ENCODE measurements around the gene WBP2NL.

The WBP2NL gene

GRCh38 chr22:42061041-42061440 lies 62.5 kb downstream of the WBP2NL start:
- Histone ChIP-seq H3K4me1 (ENCODE audit: control insufficient read depth in 2 of 2, insufficient read depth in 2 of 2, low read length in 2 of 2) (no peaks in the 10 kb centered on the region), H3K27ac (ENCODE audit: low read depth in 2 of 2, low read length in 2 of 2) (no peak overlapping the region), H3K36me3 (ENCODE audit: control insufficient read depth in 2 of 2, insufficient read depth in 2 of 2, low read length in 2 of 2) (peaks cover 31 to 52% of the 10 kb centered on the region in 2 donors), H3K9me3 (ENCODE audit: control insufficient read depth in 2 of 2, low read length in 2 of 2) (no peaks in the 10 kb centered on the region), H3K4me3 (ENCODE audit: low read length in 2 of 2) (no peak overlapping the region), H3K27me3 (ENCODE audit: control insufficient read depth in 2 of 2, insufficient read depth in 2 of 2, low read length in 2 of 2) (no peaks in the 10 kb centered on the region), H3K9ac (ENCODE audit: low read depth in 1 of 2, low read length in 2 of 2) (no peak overlapping the region)

DNA sequence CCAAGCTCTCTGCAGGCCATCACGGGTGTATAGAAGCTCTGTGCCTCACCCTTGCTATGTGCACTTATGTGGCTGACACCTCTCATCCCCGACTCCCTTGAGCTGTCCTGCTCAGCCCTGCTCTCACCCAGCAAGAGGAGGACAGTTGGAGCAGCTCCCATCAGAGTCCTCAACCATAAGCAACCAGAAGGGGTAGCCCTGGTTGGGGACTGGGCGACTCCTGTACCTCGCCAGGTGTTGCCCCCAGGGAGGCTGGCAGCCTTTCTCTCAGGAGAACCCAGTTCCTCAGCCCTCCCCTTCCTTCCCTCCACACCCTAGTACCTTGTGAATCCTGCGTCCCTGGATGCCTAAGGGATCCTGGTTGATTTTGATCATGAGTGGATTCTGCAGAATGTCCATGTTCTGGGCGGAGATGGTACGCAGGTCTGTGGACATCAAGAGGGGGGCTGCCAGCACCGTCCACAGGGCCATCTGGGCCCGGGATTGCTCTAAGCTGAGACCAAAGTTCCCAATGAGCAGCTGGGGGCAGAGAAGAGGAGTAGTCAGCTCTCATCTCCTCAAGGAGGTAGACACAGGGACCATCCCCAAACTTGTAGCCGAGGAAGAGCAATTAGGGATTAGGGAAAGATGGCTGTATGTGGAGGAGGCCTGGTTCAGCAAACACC lies 64.0 kb downstream of the WBP2NL start:
- no peak overlapping the region for H3K9ac ChIP-seq (ENCODE audit: low read depth in 1 of 2, low read length in 2 of 2)
- H3K9me3 ChIP-seq (ENCODE audit: control insufficient read depth in 2 of 2, low read length in 2 of 2), result no peaks in the 10 kb centered on the region
- H3K27ac ChIP-seq (ENCODE audit: low read depth in 2 of 2, low read length in 2 of 2), result no peak overlapping the region
- peaks cover 44 to 66% of the 10 kb centered on the region in 2 donors for H3K36me3 ChIP-seq (ENCODE audit: control insufficient read depth in 2 of 2, insufficient read depth in 2 of 2, low read length in 2 of 2)
- H3K4me3 ChIP-seq (ENCODE audit: low read length in 2 of 2), result no peak overlapping the region
- no peaks in the 10 kb centered on the region for H3K4me1 ChIP-seq (ENCODE audit: control insufficient read depth in 2 of 2, insufficient read depth in 2 of 2, low read length in 2 of 2)
- no peaks in the 10 kb centered on the region for H3K27me3 ChIP-seq (ENCODE audit: control insufficient read depth in 2 of 2, insufficient read depth in 2 of 2, low read length in 2 of 2)

DNA sequence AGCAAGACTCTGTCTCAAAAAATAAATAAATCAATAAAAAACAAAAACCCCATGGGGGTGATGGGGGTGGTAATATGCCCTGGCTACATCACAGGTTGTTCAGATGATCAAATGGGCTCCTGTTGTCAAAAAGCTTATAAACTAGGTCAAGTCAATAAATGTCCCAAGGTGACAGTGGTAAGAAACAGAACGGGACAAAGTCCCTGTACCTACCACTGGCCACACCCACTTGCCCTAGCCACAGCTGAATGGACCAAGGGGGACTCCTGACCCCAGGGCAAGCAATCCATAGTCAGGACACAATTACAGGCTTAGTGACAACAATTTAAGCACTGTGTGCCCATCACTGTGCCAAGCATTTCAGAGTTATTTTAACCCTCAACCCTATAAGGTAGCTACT lies 66.0 kb downstream of the WBP2NL start:
- H3K9ac ChIP-seq (ENCODE audit: low read depth in 1 of 2, low read length in 2 of 2), result no peak overlapping the region
- H3K4me3 ChIP-seq (ENCODE audit: low read length in 2 of 2), result no peak overlapping the region
- H3K9me3 ChIP-seq (ENCODE audit: control insufficient read depth in 2 of 2, low read length in 2 of 2), result no peaks in the 10 kb centered on the region
- no peaks in the 10 kb centered on the region for H3K27me3 ChIP-seq (ENCODE audit: control insufficient read depth in 2 of 2, insufficient read depth in 2 of 2, low read length in 2 of 2)
- peaks cover 43 to 55% of the 10 kb centered on the region in 2 donors for H3K36me3 ChIP-seq (ENCODE audit: control insufficient read depth in 2 of 2, insufficient read depth in 2 of 2, low read length in 2 of 2)
- peaks cover 1 to 2% of the 10 kb centered on the region in 2 donors for H3K4me1 ChIP-seq (ENCODE audit: control insufficient read depth in 2 of 2, insufficient read depth in 2 of 2, low read length in 2 of 2)
- H3K27ac ChIP-seq (ENCODE audit: low read depth in 2 of 2, low read length in 2 of 2), result peak overlapping the region in 1 of 2 donors; percentile 7

DNA sequence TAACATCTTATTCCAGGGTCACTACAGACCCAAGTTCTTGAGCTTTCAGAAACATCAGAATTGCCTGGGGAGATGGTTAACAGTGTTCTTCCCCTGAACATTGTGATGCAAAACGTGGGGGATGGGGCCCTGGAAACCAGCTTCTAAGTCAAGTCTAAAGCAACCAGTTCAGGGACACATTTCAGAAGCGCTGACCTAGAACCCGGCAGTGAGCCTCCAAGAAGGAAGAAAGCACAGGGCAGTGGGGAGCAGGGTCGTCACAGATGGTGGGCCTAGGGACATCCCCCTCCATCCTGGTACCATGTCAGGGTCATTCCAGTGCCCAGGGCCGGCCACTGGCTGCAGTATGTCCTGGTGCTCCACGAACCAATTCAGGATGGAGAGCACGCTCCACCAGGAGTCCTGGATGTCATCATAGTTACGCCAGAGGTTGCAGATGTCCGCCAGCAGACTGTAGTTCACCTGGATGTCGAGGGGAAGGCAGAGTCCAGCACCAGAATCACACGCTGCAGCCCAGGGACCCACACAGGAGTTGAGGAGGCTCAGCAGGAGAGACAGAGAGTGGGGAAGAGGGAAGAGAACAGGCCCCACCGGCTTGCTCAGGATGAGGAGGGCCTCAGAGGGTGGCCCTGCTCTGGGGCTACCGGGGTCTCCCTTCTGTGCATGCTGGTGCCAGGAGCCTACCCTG lies 67.0 kb downstream of the WBP2NL start:
- peaks cover 8 to 9% of the 10 kb centered on the region in 2 donors for H3K4me1 ChIP-seq (ENCODE audit: control insufficient read depth in 2 of 2, insufficient read depth in 2 of 2, low read length in 2 of 2)
- no peak overlapping the region for H3K9ac ChIP-seq (ENCODE audit: low read depth in 1 of 2, low read length in 2 of 2)
- no peak overlapping the region for H3K27ac ChIP-seq (ENCODE audit: low read depth in 2 of 2, low read length in 2 of 2)
- no peak overlapping the region for H3K4me3 ChIP-seq (ENCODE audit: low read length in 2 of 2)
- H3K36me3 ChIP-seq (ENCODE audit: control insufficient read depth in 2 of 2, insufficient read depth in 2 of 2, low read length in 2 of 2), result peaks cover 34 to 45% of the 10 kb centered on the region in 2 donors
- H3K27me3 ChIP-seq (ENCODE audit: control insufficient read depth in 2 of 2, insufficient read depth in 2 of 2, low read length in 2 of 2), result no peaks in the 10 kb centered on the region
- H3K9me3 ChIP-seq (ENCODE audit: control insufficient read depth in 2 of 2, low read length in 2 of 2), result no peaks in the 10 kb centered on the region

DNA sequence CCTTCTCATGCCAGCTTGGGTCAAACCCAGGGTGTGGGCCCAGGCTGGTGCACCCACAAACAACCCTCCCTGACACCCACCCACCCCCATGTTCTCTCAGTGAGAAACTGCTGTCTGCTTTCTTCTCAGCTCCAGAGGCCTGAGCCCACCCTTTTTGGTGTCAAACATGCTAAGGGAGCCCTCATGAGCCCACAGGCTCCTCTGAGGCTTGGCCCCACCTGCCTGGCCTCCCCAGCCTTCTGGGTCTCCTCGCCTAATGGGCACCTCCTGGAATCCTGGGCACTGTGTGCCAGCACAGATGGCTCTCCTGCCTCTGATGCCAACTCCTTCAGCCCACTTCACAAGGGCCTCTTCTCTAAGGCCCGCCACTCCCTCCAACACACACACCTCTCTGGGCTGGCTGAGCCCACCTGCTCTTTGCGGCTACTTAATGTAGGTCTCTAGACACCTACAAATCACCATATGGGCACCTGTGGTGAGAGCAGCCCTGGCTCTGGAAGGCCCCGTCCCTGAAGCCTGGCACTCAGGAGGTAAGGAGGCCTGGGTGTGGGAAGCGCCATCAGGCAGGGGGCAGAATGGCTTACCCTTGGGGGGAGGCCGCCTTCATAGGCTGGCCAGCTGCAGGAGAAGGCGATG lies 67.7 kb downstream of the WBP2NL start:
- Histone ChIP-seq H3K4me1 (ENCODE audit: control insufficient read depth in 2 of 2, insufficient read depth in 2 of 2, low read length in 2 of 2) (peaks cover 12 to 14% of the 10 kb centered on the region in 2 donors), H3K4me3 (ENCODE audit: low read length in 2 of 2) (no peak overlapping the region), H3K9ac (ENCODE audit: low read depth in 1 of 2, low read length in 2 of 2) (no peak overlapping the region), H3K27ac (ENCODE audit: low read depth in 2 of 2, low read length in 2 of 2) (no peak overlapping the region), H3K27me3 (ENCODE audit: control insufficient read depth in 2 of 2, insufficient read depth in 2 of 2, low read length in 2 of 2) (no peaks in the 10 kb centered on the region), H3K36me3 (ENCODE audit: control insufficient read depth in 2 of 2, insufficient read depth in 2 of 2, low read length in 2 of 2) (peaks cover 28 to 39% of the 10 kb centered on the region in 2 donors), H3K9me3 (ENCODE audit: control insufficient read depth in 2 of 2, low read length in 2 of 2) (no peaks in the 10 kb centered on the region)

GRCh38 chr22:42066937-42067336 lies 68.3 kb downstream of the WBP2NL start:
- Histone ChIP-seq H3K4me3 (ENCODE audit: low read length in 2 of 2) (no peak overlapping the region), H3K27ac (ENCODE audit: low read depth in 2 of 2, low read length in 2 of 2) (no peak overlapping the region), H3K36me3 (ENCODE audit: control insufficient read depth in 2 of 2, insufficient read depth in 2 of 2, low read length in 2 of 2) (peaks cover 27 to 35% of the 10 kb centered on the region in 2 donors), H3K4me1 (ENCODE audit: control insufficient read depth in 2 of 2, insufficient read depth in 2 of 2, low read length in 2 of 2) (peaks cover 14 to 16% of the 10 kb centered on the region in 2 donors), H3K9me3 (ENCODE audit: control insufficient read depth in 2 of 2, low read length in 2 of 2) (no peaks in the 10 kb centered on the region), H3K9ac (ENCODE audit: low read depth in 1 of 2, low read length in 2 of 2) (no peak overlapping the region), H3K27me3 (ENCODE audit: control insufficient read depth in 2 of 2, insufficient read depth in 2 of 2, low read length in 2 of 2) (no peaks in the 10 kb centered on the region)

DNA sequence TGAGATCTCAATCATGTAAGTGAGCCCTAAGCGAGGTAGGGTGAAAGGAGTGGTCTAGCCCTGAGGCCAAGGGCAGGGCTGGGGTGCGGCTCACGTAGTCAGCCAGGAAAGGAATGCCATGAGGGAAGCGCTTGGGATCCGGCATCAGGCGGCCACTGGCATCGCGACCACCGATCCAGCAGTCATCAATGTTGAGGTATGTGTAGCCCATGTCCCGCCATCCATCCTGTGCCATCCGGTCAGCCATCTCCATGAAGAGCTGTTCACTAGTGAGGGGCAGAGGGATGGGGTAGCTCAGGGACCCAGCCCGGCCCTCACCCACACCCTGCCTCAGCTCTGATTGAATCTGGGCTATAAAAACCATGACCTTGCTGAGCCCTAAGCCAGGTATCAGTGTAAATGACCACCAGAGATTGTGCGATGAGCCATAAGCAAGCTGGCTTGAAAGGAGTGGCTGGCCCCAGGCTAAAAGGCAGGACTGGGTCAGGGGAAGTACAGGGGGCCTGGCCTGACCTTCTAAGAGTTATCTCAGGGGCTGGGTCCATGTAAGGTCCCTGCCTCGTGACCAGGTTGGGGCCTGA lies 69.2 kb downstream of the WBP2NL start:
- peaks cover 22 to 28% of the 10 kb centered on the region in 2 donors for H3K36me3 ChIP-seq (ENCODE audit: control insufficient read depth in 2 of 2, insufficient read depth in 2 of 2, low read length in 2 of 2)
- no peaks in the 10 kb centered on the region for H3K9me3 ChIP-seq (ENCODE audit: control insufficient read depth in 2 of 2, low read length in 2 of 2)
- no peaks in the 10 kb centered on the region for H3K27me3 ChIP-seq (ENCODE audit: control insufficient read depth in 2 of 2, insufficient read depth in 2 of 2, low read length in 2 of 2)
- H3K4me3 ChIP-seq (ENCODE audit: low read length in 2 of 2), result no peak overlapping the region
- H3K9ac ChIP-seq (ENCODE audit: low read depth in 1 of 2, low read length in 2 of 2), result no peak overlapping the region
- no peak overlapping the region for H3K27ac ChIP-seq (ENCODE audit: low read depth in 2 of 2, low read length in 2 of 2)
- peaks cover 14 to 16% of the 10 kb centered on the region in 2 donors for H3K4me1 ChIP-seq (ENCODE audit: control insufficient read depth in 2 of 2, insufficient read depth in 2 of 2, low read length in 2 of 2)

GRCh38 chr22:42068291-42068690 lies 69.7 kb downstream of the WBP2NL start:
- Histone ChIP-seq H3K36me3 (ENCODE audit: control insufficient read depth in 2 of 2, insufficient read depth in 2 of 2, low read length in 2 of 2) (peaks cover 21 to 25% of the 10 kb centered on the region in 2 donors), H3K27ac (ENCODE audit: low read depth in 2 of 2, low read length in 2 of 2) (no peak overlapping the region), H3K9ac (ENCODE audit: low read depth in 1 of 2, low read length in 2 of 2) (no peak overlapping the region), H3K9me3 (ENCODE audit: control insufficient read depth in 2 of 2, low read length in 2 of 2) (no peaks in the 10 kb centered on the region), H3K4me1 (ENCODE audit: control insufficient read depth in 2 of 2, insufficient read depth in 2 of 2, low read length in 2 of 2) (peaks cover 15 to 16% of the 10 kb centered on the region in 2 donors), H3K27me3 (ENCODE audit: control insufficient read depth in 2 of 2, insufficient read depth in 2 of 2, low read length in 2 of 2) (no peaks in the 10 kb centered on the region), H3K4me3 (ENCODE audit: low read length in 2 of 2) (no peak overlapping the region)

GRCh38 chr22:42069801-42070516 lies 71.4 kb downstream of the WBP2NL start:
- no peaks in the 10 kb centered on the region for H3K27me3 ChIP-seq (ENCODE audit: control insufficient read depth in 2 of 2, insufficient read depth in 2 of 2, low read length in 2 of 2)
- H3K9me3 ChIP-seq (ENCODE audit: control insufficient read depth in 2 of 2, low read length in 2 of 2), result no peaks in the 10 kb centered on the region
- peak overlapping the region; percentile 91 to 95 for H3K27ac ChIP-seq (ENCODE audit: low read depth in 2 of 2, low read length in 2 of 2)
- H3K4me1 ChIP-seq (ENCODE audit: control insufficient read depth in 2 of 2, insufficient read depth in 2 of 2, low read length in 2 of 2), result peaks cover 25 to 26% of the 10 kb centered on the region in 2 donors
- peak overlapping the region; percentile 73 to 86 for H3K9ac ChIP-seq (ENCODE audit: low read depth in 1 of 2, low read length in 2 of 2)
- peaks cover 21 to 25% of the 10 kb centered on the region in 2 donors for H3K36me3 ChIP-seq (ENCODE audit: control insufficient read depth in 2 of 2, insufficient read depth in 2 of 2, low read length in 2 of 2)
- peak overlapping the region; percentile 73 to 90 for H3K4me3 ChIP-seq (ENCODE audit: low read length in 2 of 2)
